Mesenchymal stem cell (in vitro differentiated cells and primary cell): ENCODE results near the gene COX10.
A peak's percentile ranks its signal among the peaks of the same experiment; 100 is the strongest.

Source experiments
- DNase-seq: peaks from one replicate; pipeline ENCODE4 v3.0.0-alpha.2; 2013
- H2AFZ ChIP-seq: one replicate; pipeline ENCODE4 v1.6.1; 2013; ENCODE audit warnings: low read depth, mild to moderate bottlenecking, control low read depth, inconsistent platforms, low read length, moderate library complexity
- H2AK5ac ChIP-seq: 2 replicates; pipeline ENCODE4 v1.6.1; 2013; ENCODE audit warnings: low read length, moderate library complexity, mild to moderate bottlenecking, inconsistent platforms; ENCODE audit not compliant: severe bottlenecking
- H2BK120ac ChIP-seq: one replicate; pipeline ENCODE4 v1.6.1; 2013; ENCODE audit warnings: low read depth, mild to moderate bottlenecking, inconsistent platforms, low read length, moderate library complexity
- H2BK12ac ChIP-seq, 2 experiments: one replicate each; pipeline ENCODE4 v1.6.1; 2013; ENCODE audit warnings: inconsistent platforms in 2 of 2, low read length in 2 of 2, mild to moderate bottlenecking in 2 of 2, moderate library complexity in 2 of 2, control low read depth in 1 of 2
- H2BK15ac ChIP-seq: one replicate; pipeline ENCODE4 v1.6.1; 2013; ENCODE audit warnings: mild to moderate bottlenecking, low read depth, inconsistent platforms; ENCODE audit not compliant: poor library complexity, severe bottlenecking
- H2BK5ac ChIP-seq: 2 replicates; pipeline ENCODE4 v1.6.1; 2013; ENCODE audit warnings: low read depth, mild to moderate bottlenecking, low read length, control low read depth, inconsistent platforms; ENCODE audit not compliant: poor library complexity, severe bottlenecking
- H3K14ac ChIP-seq, 2 experiments: one replicate each; pipeline ENCODE4 v1.6.1; 2013; ENCODE audit warnings: inconsistent platforms in 2 of 2, low read length in 2 of 2, control low read depth in 1 of 2, mild to moderate bottlenecking in 1 of 2, moderate library complexity in 1 of 2
- H3K18ac ChIP-seq, 2 experiments: one replicate each; pipeline ENCODE4 v1.6.1; 2013; ENCODE audit warnings: inconsistent platforms in 2 of 2, low read length in 2 of 2, control low read depth in 1 of 2, low read depth in 1 of 2, mild to moderate bottlenecking in 1 of 2
- H3K23ac ChIP-seq, 2 experiments: one replicate each; pipeline ENCODE4 v1.6.1; 2013; ENCODE audit warnings: inconsistent platforms in 2 of 2, low read length in 2 of 2, mild to moderate bottlenecking in 2 of 2, moderate library complexity in 2 of 2, control low read depth in 1 of 2
- H3K27ac ChIP-seq: 2 replicates; pipeline ENCODE4 v1.5.1; 2013; ENCODE audit warnings: mild to moderate bottlenecking, moderate library complexity, low read length, control low read depth, inconsistent platforms; ENCODE audit not compliant: poor library complexity, severe bottlenecking
- H3K27me3 ChIP-seq, 2 experiments: 2 replicates each; pipeline versions ENCODE4 v1.6.1 to v1.7.0; 2013; ENCODE audit warnings: low read length in 2 of 2, mild to moderate bottlenecking in 2 of 2, moderate library complexity in 2 of 2, control low read depth in 1 of 2, inconsistent platforms in 1 of 2; ENCODE audit not compliant: control insufficient read depth in 1 of 2, insufficient read depth in 1 of 2
- H3K36me3 ChIP-seq, 2 experiments: 2 replicates each; pipeline versions ENCODE4 v1.6.1 to v1.7.0; 2013; ENCODE audit warnings: low read length in 2 of 2, control low read depth in 1 of 2, inconsistent platforms in 1 of 2, low read depth in 1 of 2, mild to moderate bottlenecking in 1 of 2; ENCODE audit not compliant: insufficient read depth in 2 of 2, control insufficient read depth in 1 of 2
- H3K4ac ChIP-seq, 2 experiments: one replicate each; pipeline ENCODE4 v1.6.1; 2013; ENCODE audit warnings: inconsistent platforms in 2 of 2, low read length in 2 of 2, mild to moderate bottlenecking in 2 of 2, moderate library complexity in 2 of 2, control low read depth in 1 of 2, low read depth in 1 of 2
- H3K4me1 ChIP-seq: 2 replicates; pipeline ENCODE4 v1.6.1; 2013; ENCODE audit warnings: low read depth, low read length, control low read depth; ENCODE audit not compliant: control insufficient read depth, insufficient read depth
- H3K4me2 ChIP-seq: 2 replicates; pipeline ENCODE4 v1.6.1; 2013; ENCODE audit warnings: low read length, mild to moderate bottlenecking, inconsistent platforms; ENCODE audit not compliant: poor library complexity, severe bottlenecking
- H3K4me3 ChIP-seq, 2 experiments: 2 replicates each; pipeline versions ENCODE4 v1.5.1 to v1.7.0; 2013; ENCODE audit warnings: low read length in 2 of 2, mild to moderate bottlenecking in 2 of 2, control low read depth in 1 of 2, low read depth in 1 of 2; ENCODE audit not compliant: insufficient read depth in 1 of 2
- H3K79me1 ChIP-seq: replicated peaks from 2 replicates; pipeline ENCODE4 v1.6.1; 2013; ENCODE audit warnings: mild to moderate bottlenecking, control low read depth, low read length, inconsistent platforms; ENCODE audit not compliant: poor library complexity, severe bottlenecking
- H3K9ac ChIP-seq: 2 replicates; pipeline ENCODE4 v1.7.0; 2013; ENCODE audit warnings: mild to moderate bottlenecking, low read length, moderate library complexity
- H3K9me3 ChIP-seq: 2 replicates; pipeline ENCODE4 v1.7.0; 2013; ENCODE audit warnings: mild to moderate bottlenecking, low read length; ENCODE audit not compliant: control insufficient read depth
- H4K8ac ChIP-seq: one replicate; pipeline ENCODE4 v1.6.1; 2013; ENCODE audit warnings: inconsistent platforms, mild to moderate bottlenecking, low read length, moderate library complexity
- H4K91ac ChIP-seq: one replicate; pipeline ENCODE4 v1.6.1; 2013; ENCODE audit warnings: mild to moderate bottlenecking, low read length, inconsistent platforms
- WGBS: methylation state at CpG from one replicate; pipeline ENCODE4 v1.1.7; 2013; ENCODE audit warnings: mixed read lengths; 5-methylcytosine and 5-hydroxymethylcytosine counted together

COX10 gene

DNA sequence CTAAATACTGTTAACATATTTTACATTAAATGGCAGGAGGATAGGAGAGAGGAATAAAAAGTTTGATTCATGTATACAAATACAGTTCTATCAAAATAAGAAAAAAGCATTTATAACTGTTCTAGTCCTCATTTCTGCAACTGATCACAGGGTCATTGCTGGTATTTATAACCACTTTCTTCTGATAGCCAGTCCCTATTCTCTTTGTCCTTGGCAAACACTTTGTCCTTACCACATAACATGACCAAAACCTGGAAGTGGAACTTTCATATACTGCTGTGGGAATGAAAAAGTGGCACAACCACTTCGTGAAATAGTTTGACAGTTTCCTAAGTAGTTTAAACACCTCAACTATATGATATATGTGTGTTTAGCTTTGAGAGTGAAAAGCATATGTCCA is 84.1 kb downstream of the COX10 start:
- Histone ChIP-seq H2BK12ac (no peak overlapping the region), H4K8ac (no peak overlapping the region), H3K36me3 (no peaks in the 10 kb centered on the region), H2AK5ac (no peak overlapping the region), H3K9me3 (no peaks in the 10 kb centered on the region), H2BK5ac (no peak overlapping the region), H3K23ac (no peak overlapping the region), H3K9ac (no peak overlapping the region), H3K4me3 (no peak overlapping the region), H2AFZ (no peak overlapping the region), H3K27me3 (no peaks in the 10 kb centered on the region), H3K4ac (no peak overlapping the region), H2BK120ac (no peak overlapping the region), H3K79me1 (peaks cover 20% of the 10 kb centered on the region), H2BK15ac (no peak overlapping the region), H3K14ac (no peak overlapping the region), H4K91ac (no peak overlapping the region), H3K4me2 (no peak overlapping the region), H3K27ac (no peak overlapping the region), H3K18ac (no peak overlapping the region), H3K4me1 (no peaks in the 10 kb centered on the region)
- WGBS: no CpG with 5 or more reads among the region's 1 CpG
- DNase-seq: no peak

GRCh38 chr17:14156689-14157088 is 87.4 kb downstream of the COX10 start:
- H2AK5ac ChIP-seq: no peak overlapping the region

DNA sequence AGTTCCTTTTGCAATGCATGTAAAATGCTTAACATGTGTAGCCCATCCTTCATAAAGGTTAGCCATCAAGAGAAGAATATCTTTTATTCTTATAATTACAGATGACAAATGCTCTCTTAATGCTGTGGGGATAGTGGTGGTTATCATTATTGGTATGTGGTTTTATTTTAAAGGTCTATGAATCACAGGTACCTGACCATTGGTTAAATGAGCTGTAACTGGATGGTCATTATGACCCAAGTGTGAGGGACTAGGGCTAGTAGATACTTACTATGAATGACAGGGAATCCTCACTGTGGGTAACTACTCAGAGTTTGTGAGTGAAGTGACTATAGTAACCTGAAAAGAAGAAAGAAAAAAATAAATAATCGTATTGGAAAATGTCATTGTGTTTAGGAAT is 88.5 kb downstream of the COX10 start:
- H3K4me2 ChIP-seq: no peak overlapping the region
- no peak overlapping the region for H3K4ac ChIP-seq
- H2AFZ ChIP-seq: no peak overlapping the region
- no peak overlapping the region for H2BK120ac ChIP-seq
- no peaks in the 10 kb centered on the region for H3K4me1 ChIP-seq
- H2AK5ac ChIP-seq: no peak overlapping the region
- no peak overlapping the region for H2BK5ac ChIP-seq
- no peak overlapping the region for H3K4me3 ChIP-seq
- H3K23ac ChIP-seq: no peak overlapping the region
- no peaks in the 10 kb centered on the region for H3K9me3 ChIP-seq
- WGBS: 100% methylated on average over 1 of the region's 1 CpG
- DNase-seq: no peak
- H3K14ac ChIP-seq: no peak overlapping the region
- peaks cover 14% of the 10 kb centered on the region for H3K79me1 ChIP-seq
- H3K36me3 ChIP-seq: peaks cover 0 to 9% of the 10 kb centered on the region in 2 experiments
- no peak overlapping the region for H2BK12ac ChIP-seq
- no peak overlapping the region for H3K27ac ChIP-seq
- no peak overlapping the region for H4K8ac ChIP-seq
- H4K91ac ChIP-seq: no peak overlapping the region
- no peaks in the 10 kb centered on the region for H3K27me3 ChIP-seq
- no peak overlapping the region for H2BK15ac ChIP-seq
- no peak overlapping the region for H3K9ac ChIP-seq
- no peak overlapping the region for H3K18ac ChIP-seq

More at GRCh38 chr17:14156689-14157088, 87.4 kb downstream of the COX10 start:
- Histone ChIP-seq H3K4me2 (no peak overlapping the region), H3K14ac (no peak overlapping the region), H3K9me3 (no peaks in the 10 kb centered on the region), H3K18ac (peak overlapping the region in 1 of 2 experiments; percentile 22), H3K4ac (no peak overlapping the region), H2AFZ (no peak overlapping the region), H3K4me1 (no peaks in the 10 kb centered on the region), H3K27ac (no peak overlapping the region), H3K79me1 (peaks cover 16% of the 10 kb centered on the region), H2BK5ac (no peak overlapping the region), H3K27me3 (no peaks in the 10 kb centered on the region), H3K36me3 (peaks cover 0 to 9% of the 10 kb centered on the region in 2 experiments), H3K23ac (no peak overlapping the region), H4K8ac (peak overlapping the region; percentile 40), H3K4me3 (no peak overlapping the region), H3K9ac (no peak overlapping the region), H2BK120ac (no peak overlapping the region), H2BK15ac (no peak overlapping the region), H2BK12ac (no peak overlapping the region), H4K91ac (no peak overlapping the region)
- DNase-seq: peak; percentile 71
- 20% methylated on average over 3 of the region's 4 CpGs for WGBS

DNA sequence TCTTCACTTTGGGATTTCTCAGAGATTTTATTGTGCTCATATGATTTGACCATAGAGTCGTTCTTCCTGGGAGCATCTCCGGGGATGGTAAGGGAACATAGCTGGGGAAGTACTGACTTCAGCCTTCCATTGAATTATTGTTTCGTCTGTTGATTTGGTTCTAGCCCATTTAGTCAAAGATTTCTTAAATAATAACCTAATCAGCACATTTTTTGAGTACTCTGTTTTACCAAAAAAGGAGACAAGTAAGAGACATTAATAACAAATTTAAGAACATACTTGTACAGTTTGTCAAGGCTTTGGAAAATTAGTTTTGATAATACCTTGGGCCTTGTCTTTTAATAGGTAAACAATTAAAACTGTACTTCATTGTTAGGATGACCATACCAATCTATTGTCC is 89.4 kb downstream of the COX10 start:
- Histone ChIP-seq H2AFZ (no peak overlapping the region), H2AK5ac (no peak overlapping the region), H3K4ac (no peak overlapping the region), H3K4me3 (no peak overlapping the region), H3K4me1 (no peaks in the 10 kb centered on the region), H3K18ac (no peak overlapping the region), H3K9ac (no peak overlapping the region), H3K79me1 (peaks cover 14% of the 10 kb centered on the region), H2BK5ac (no peak overlapping the region), H3K27me3 (no peaks in the 10 kb centered on the region), H3K27ac (no peak overlapping the region), H3K23ac (no peak overlapping the region), H3K9me3 (no peaks in the 10 kb centered on the region), H2BK15ac (no peak overlapping the region), H3K14ac (no peak overlapping the region), H2BK12ac (no peak overlapping the region), H3K36me3 (peaks cover 0 to 9% of the 10 kb centered on the region in 2 experiments), H3K4me2 (no peak overlapping the region), H4K91ac (no peak overlapping the region), H2BK120ac (no peak overlapping the region), H4K8ac (no peak overlapping the region)
- no peak for DNase-seq
- WGBS: 90% methylated on average over 2 of the region's 3 CpGs
